ENCODE measurements around the gene DHRS13.
A peak's percentile ranks its signal among the peaks of the same experiment; 100 is the strongest.

The DHRS13 gene, protein sequence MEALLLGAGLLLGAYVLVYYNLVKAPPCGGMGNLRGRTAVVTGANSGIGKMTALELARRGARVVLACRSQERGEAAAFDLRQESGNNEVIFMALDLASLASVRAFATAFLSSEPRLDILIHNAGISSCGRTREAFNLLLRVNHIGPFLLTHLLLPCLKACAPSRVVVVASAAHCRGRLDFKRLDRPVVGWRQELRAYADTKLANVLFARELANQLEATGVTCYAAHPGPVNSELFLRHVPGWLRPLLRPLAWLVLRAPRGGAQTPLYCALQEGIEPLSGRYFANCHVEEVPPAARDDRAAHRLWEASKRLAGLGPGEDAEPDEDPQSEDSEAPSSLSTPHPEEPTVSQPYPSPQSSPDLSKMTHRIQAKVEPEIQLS

DNA sequence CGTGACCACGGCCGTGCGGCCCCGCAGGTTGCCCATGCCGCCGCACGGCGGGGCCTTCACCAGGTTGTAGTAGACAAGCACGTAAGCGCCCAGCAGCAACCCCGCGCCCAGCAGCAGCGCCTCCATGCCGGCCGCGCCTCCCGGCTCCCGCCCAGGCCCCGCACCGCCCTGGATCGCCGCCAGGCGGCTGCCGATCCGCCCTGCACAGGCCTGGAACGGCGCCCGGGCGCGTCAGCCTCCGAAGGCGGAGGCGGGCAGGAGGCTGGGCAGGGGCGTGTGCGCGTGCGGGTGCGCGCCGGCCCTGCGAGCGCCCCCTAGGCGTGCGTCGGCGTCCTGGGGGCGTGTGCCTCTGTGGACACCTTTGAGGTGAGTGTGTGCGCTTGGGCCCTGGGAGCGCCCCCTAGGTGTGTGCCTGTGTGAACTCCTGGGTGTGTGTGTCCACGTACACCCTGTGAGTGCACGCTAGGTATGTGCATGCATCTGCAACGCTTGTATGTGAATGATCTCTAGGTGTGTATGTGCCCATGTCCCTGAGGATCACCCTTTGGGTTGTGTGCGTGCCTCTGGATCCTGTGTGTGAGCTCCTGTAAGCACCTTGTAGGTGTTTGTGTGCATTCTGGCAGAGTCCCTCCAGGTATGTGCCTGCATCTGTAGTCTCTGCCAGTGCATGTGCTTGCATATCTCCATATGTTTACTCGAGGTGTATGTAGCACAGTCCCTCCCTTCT lies at the start of gene DHRS13:
Gene DHRS13, minus strand, starts transcription at position 261 of the 727 bp plus-strand sequence. Its CDS starts 135 bp downstream, at position 126.
- peak; percentile 95 for DNase-seq

- peak; percentile 99 for DNase-seq
Measured at GRCh38 chr17:28951991-28952975, 49.4 kb upstream of the DHRS13 start.

GRCh38 chr17:28951428-28951990 lies 48.6 kb upstream of the DHRS13 start, which contains the start of gene PHF12:
TSS of gene PHF12 (minus strand) at chr17:28951518. CDS start at chr17:28950960, 558 bp downstream.
- peak; percentile 100 for DNase-seq

GRCh38 chr17:28950752-28951427 lies 48.0 kb upstream of the DHRS13 start:
- DNase-seq, result no peak

- DNase-seq, result peak; percentile 65
Measured at GRCh38 chr17:28950017-28950751, 47.3 kb upstream of the DHRS13 start.

DNA sequence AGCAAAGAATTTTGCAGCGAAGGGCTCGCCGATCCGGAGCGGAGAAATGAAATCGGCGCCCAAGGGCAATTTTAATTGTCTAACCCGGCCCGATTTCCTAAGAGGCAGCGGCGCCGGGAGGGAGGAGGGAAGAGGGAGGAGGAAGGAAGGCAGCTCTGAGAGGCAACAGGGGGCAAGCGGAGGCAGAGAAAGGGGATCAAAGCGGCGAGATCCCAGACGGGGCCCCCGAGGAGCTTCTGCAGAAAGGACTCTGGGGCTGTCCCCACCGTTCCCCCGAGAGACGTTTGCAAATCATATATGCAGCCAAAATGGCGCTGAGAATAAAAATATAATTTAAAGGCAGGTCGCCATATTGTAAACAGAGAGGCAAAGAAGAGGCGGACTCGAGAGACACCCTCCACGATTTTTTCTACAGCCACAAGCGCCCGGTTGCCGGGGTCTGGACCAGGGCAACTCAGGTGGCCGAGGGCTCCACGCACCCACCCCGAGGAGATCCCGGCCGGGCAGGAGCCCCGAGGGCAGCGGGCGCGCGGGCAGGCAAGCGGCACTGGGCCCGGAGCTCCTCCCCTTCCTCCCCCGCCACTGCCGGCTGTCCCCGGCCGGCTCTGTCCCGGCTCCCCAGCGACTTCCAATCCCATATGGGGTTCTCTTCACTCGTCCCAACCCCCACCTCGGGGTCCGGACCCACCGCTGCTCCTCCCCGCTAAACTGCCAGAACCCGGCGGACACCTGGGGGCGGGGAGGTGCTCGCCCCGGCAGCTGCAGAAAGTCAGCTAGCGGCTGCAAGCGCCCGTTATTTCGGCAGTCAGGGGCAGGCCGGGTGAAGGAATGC lies 46.5 kb upstream of the DHRS13 start:
- peak; percentile 64 for DNase-seq

GRCh38 chr17:28948873-28949184 lies 46.0 kb upstream of the DHRS13 start:
- DNase-seq, result no peak

DNA sequence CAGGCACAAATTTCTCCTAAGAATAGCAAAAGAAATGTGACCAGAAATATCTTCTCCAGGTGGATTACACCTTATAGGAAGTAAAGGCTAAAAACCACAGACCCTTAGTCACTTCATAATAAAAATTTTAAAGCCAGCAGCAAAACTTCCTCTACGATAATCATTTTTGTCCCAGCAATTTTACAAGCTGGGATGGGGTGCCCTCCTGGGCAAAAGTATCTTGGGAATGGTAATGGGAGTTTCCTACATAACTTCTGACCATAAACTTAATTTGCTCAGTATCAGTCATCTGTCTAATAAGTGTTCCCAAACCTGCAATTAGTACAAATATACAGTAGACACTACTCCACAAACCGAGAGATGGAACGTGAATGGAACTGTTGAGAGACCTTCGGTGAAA lies 45.5 kb upstream of the DHRS13 start:
- no peak for DNase-seq

DNA sequence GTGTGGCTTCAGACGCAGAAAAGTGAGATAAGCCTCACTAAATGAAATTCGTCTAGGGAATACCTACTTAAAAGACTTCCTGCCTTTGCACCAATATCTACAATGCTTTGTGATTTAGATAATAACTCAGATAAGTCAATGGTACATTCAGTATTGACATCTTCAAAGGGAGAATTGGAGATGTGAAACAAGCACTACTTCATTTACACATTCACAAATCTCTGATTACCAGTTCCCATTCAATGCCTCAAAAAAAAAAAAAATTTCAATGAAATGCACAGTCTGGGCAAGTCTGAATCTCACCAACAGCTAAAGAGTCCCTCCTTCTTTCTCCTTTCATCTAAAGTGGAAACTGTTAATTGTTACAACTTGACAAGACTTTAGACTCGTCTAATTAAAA lies 44.8 kb upstream of the DHRS13 start:
- DNase-seq, result no peak

GRCh38 chr17:28946239-28946638 lies 43.4 kb upstream of the DHRS13 start:
- DNase-seq, result no peak

GRCh38 chr17:28944862-28945741 lies 42.2 kb upstream of the DHRS13 start:
- no peak for DNase-seq

DNA sequence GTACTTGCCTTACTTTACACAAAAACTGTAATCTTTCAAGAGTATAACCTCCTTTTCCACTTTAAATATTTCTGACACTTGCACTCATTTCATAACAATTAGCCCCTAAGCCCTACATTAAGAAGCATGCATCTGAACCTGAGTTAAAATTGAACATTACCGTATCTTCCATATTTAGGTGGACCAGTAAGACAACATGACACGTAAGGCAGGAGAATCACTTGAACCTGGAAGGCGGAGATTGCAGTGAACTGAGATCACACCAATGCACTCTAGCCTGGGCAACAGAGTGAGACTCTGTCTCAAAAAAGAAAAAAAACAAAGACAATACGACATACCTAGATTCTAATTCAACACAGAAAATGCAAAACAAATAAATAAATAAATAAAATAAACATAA lies 41.5 kb upstream of the DHRS13 start:
- no peak for DNase-seq

GRCh38 chr17:28942925-28943324 lies 40.0 kb upstream of the DHRS13 start:
- DNase-seq, result no peak

DNA sequence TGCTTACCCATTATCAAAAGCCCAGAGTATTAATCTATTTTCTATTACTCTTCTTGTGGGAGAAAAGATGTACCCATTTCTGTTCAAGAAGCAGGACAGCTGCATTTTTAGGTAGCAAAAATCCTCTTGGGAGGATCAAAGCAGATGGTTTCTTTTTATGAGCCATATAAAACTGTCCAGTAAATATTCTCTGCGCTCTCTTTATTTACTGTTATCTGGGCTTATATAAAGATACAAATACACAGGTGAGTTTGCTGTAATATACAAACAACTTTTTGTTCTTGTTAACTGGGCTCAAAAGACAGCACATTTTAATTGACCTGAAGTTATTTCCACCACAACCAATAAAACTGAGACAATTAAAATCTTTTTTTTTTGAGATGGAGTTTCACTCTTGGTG lies 38.4 kb upstream of the DHRS13 start:
- no peak for DNase-seq

- DNase-seq, result no peak
Measured at GRCh38 chr17:28940675-28941074, 37.8 kb upstream of the DHRS13 start.

- DNase-seq, result no peak
Measured at GRCh38 chr17:28940142-28940541, 37.3 kb upstream of the DHRS13 start.

DNA sequence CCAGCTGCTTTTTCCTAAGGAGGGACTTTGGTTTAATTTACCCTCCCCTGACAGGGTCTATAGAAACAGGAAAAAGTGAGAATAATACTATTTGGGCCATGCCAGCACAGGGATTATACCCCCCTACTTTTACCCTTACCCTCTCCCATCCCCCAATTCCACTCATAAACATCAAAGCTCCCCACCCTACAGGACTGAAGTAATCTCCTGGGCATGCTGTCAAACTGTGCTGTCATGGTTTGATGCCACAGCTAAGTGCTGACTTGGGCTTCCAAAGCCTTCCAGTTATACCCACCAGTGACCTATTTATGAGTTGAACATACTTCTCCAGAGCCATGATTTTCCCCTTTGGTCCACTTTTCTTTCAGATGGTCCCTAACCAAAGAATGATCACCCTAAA lies 35.7 kb upstream of the DHRS13 start:
- DNase-seq, result no peak

DNA sequence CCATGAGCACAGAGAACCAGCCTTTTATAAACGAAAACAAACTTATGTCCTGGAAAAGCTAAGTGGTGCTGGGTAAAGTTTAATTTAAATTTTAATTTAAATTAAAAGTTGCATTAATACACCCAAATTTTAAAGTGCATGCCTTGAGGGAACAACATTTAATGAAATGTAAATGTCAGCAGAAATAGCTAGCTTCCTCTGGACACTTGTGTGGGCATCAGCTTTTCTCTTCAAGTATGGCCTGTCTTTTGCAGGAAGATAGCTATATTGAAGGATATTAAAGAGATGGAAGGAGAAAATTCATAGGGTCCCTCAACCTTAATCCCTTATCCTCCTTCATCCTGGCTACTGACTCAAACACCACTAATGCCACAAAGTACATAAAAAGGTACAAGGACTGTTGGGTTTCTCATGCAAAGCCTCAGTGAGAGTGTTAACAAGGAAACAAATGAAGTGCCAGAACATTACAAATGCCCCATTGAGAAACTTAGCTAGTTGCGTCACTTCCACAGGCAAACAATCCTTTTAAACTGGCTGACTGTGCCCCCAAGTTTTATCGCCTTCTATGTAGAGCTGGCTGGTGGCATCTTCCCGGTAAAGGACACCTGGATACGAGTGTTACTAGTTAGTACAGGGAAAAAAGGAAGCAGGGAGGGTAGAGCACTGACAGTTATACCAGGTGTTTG lies 34.3 kb upstream of the DHRS13 start:
- no peak for DNase-seq

Measured in CD4-positive, alpha-beta T cell treated with Interleukin-15 for 1 hour (primary cell).